OCI-LY3 (cell line): ENCODE measurements around the gene LGALS9C.
A peak's percentile ranks its signal among the peaks of the same experiment; 100 is the strongest.
"Not testable (repeated sequence)": the region's sequence is repeated elsewhere in the genome, so short reads cannot be mapped to it uniquely, and the experiment has no call there.

ENCODE experiments used
- H2AFZ ChIP-seq: fragments of 200-600, 300-600 bp; shearing (Covaris generic); 2 replicates; pipeline ENCODE4 v1.6.0; 2014; ENCODE audit warnings: antibody characterized with exemption, low read depth, low read length
- H3K27ac ChIP-seq: fragments of 200-600, 300-600 bp; sonication (generic); 2 replicates; pipeline ENCODE4 v1.5.1; 2014; ENCODE audit warnings: mild to moderate bottlenecking, low read length, moderate library complexity, mixed read lengths
- H3K27me3 ChIP-seq: fragments of 200-600, 300-600 bp; sonication (generic); 2 replicates; pipeline ENCODE4 v1.6.1; 2014; ENCODE audit warnings: low read depth, low read length, mixed read lengths
- H3K36me3 ChIP-seq: fragments of 200-600, 300-600 bp; sonication (generic); replicated peaks from 2 replicates; pipeline ENCODE3; 2014; ENCODE audit warnings: low read depth, low read length, mixed read lengths
- H3K4me1 ChIP-seq: fragments of 300-600, 200-600 bp; sonication (generic); 2 replicates; pipeline ENCODE4 v1.6.1; 2014; ENCODE audit warnings: low read length, mixed read lengths
- H3K4me2 ChIP-seq: fragments of 200-600, 300-600 bp; sonication (generic); 2 replicates; pipeline ENCODE4 v1.6.1; 2014; ENCODE audit warnings: low read length, mixed read lengths
- H3K4me3 ChIP-seq: fragments of 300-600, 200-600 bp; sonication (generic); 2 replicates; pipeline ENCODE4 v1.5.1; 2014; ENCODE audit warnings: antibody characterized with exemption, mild to moderate bottlenecking, low read length, moderate library complexity
- H3K79me2 ChIP-seq: fragments of 300-600, 200-600 bp; shearing (Covaris generic); 2 replicates; pipeline ENCODE4 v1.6.1; 2014; ENCODE audit warnings: mild to moderate bottlenecking, low read length, mixed read lengths
- H3K9ac ChIP-seq: fragments of 300-600, 200-600 bp; shearing (Covaris generic); 2 replicates; pipeline ENCODE4 v1.6.0; 2014; ENCODE audit warnings: mild to moderate bottlenecking, low read length, moderate library complexity
- H3K9me3 ChIP-seq: fragments of 200-600, 300-600 bp; shearing (Covaris generic); 2 replicates; pipeline ENCODE4 v1.6.1; 2014; ENCODE audit warnings: low read length, mixed read lengths; ENCODE audit not compliant: insufficient read depth
- H4K20me1 ChIP-seq: fragments of 200-600, 300-600 bp; sonication (generic); 2 replicates; pipeline ENCODE4 v1.6.1; 2016; ENCODE audit warnings: low read length, mixed read lengths; ENCODE audit not compliant: insufficient read depth

LGALS9C gene

GRCh38 chr17:18476508-18477308 is at the start of gene LGALS9C:
Gene LGALS9C (plus strand): TSS chr17:18476789. CDS start chr17:18476855, 66 bp downstream.
- not testable (repeated sequence) for H3K36me3 ChIP-seq, H3K9me3 ChIP-seq, H3K79me2 ChIP-seq, H3K27me3 ChIP-seq, H2AFZ ChIP-seq, H4K20me1 ChIP-seq
- Histone ChIP-seq H3K4me2 (peak within 1 kb of the TSS; percentile 100), H3K9ac (peak within 1 kb of the TSS; percentile 71; the same call in 1 of the 2 replicates), H3K4me3 (peak within 1 kb of the TSS; percentile 78), H3K27ac (peak within 1 kb of the TSS; percentile 67), H3K4me1 (peaks cover 21% of the 10 kb centered on the region)

GRCh38 chr17:18432206-18432605 is 44.4 kb upstream of the LGALS9C start:
- H3K9me3 ChIP-seq, H4K20me1 ChIP-seq, H2AFZ ChIP-seq, H3K27me3 ChIP-seq, H3K79me2 ChIP-seq, H3K9ac ChIP-seq, H3K36me3 ChIP-seq, H3K4me3 ChIP-seq, H3K4me2 ChIP-seq, H3K27ac ChIP-seq, H3K4me1 ChIP-seq: not testable (repeated sequence)

DNA sequence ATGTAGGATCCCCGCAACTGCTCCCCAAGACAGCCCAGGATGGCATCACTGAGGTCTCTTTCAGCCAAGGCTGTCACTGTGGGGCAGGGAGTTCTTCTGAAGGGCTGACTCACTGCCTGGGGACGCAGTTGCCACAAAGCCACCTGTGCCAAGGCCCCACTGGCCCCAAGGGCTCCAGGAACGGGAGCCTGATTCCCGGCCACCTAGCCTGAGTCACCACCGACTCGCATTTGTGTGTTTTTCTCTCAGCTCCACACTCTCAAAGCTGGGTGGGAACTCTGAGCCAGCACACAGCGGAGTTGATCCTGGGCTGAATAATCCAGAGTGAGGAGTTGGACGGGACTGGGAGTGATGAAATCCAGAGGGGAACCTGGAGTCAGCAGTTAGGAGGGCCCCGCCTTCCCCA is 37.1 kb upstream of the LGALS9C start:
- H3K79me2 ChIP-seq, H3K9me3 ChIP-seq, H3K4me3 ChIP-seq, H3K27me3 ChIP-seq, H3K27ac ChIP-seq, H3K4me2 ChIP-seq, H2AFZ ChIP-seq, H3K36me3 ChIP-seq, H3K9ac ChIP-seq, H4K20me1 ChIP-seq, H3K4me1 ChIP-seq: not testable (repeated sequence)

GRCh38 chr17:18442093-18442492 is 34.5 kb upstream of the LGALS9C start:
- not testable (repeated sequence) for H3K27ac ChIP-seq, H3K9me3 ChIP-seq, H3K4me3 ChIP-seq, H3K4me2 ChIP-seq, H3K36me3 ChIP-seq, H4K20me1 ChIP-seq, H3K4me1 ChIP-seq, H3K27me3 ChIP-seq, H3K9ac ChIP-seq, H2AFZ ChIP-seq, H3K79me2 ChIP-seq

GRCh38 chr17:18442532-18442931 is 34.1 kb upstream of the LGALS9C start:
- not testable (repeated sequence) for H3K36me3 ChIP-seq, H3K27me3 ChIP-seq, H2AFZ ChIP-seq, H3K4me2 ChIP-seq, H3K27ac ChIP-seq, H3K4me3 ChIP-seq, H3K79me2 ChIP-seq, H3K4me1 ChIP-seq, H4K20me1 ChIP-seq, H3K9ac ChIP-seq, H3K9me3 ChIP-seq

- not testable (repeated sequence) for H3K4me3 ChIP-seq, H3K36me3 ChIP-seq, H4K20me1 ChIP-seq, H3K79me2 ChIP-seq, H3K9ac ChIP-seq, H3K27ac ChIP-seq, H3K4me2 ChIP-seq, H2AFZ ChIP-seq, H3K9me3 ChIP-seq, H3K27me3 ChIP-seq, H3K4me1 ChIP-seq
Observed at GRCh38 chr17:18447476-18448205, 28.9 kb upstream of the LGALS9C start.

GRCh38 chr17:18448311-18448710 is 28.3 kb upstream of the LGALS9C start:
- not testable (repeated sequence) for H3K27me3 ChIP-seq, H3K27ac ChIP-seq, H3K4me2 ChIP-seq, H3K9me3 ChIP-seq, H3K4me3 ChIP-seq, H3K4me1 ChIP-seq, H3K36me3 ChIP-seq, H3K79me2 ChIP-seq, H4K20me1 ChIP-seq, H3K9ac ChIP-seq, H2AFZ ChIP-seq

DNA sequence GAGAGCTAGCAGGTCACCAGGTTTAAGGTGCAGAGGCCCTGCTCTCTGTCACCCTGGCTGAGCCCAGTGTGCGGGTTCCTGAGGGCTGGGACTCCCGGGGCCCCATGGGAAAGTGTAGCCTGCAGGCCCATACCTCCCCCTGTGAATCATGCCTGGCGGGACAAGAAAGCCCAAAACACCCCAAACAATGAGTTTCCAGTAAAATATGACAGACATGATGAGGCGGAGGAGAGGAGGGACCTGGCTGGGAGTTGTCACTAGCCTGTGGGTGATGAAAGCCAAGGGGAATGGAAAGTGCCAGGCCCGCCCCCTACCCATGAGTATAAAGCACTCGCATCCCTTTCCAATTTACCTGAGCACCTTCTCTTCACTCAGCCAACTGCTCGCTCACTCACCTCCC is 26.8 kb upstream of the LGALS9C start:
- not testable (repeated sequence) for H3K4me2 ChIP-seq, H3K36me3 ChIP-seq, H3K9me3 ChIP-seq, H3K4me3 ChIP-seq, H4K20me1 ChIP-seq, H3K27ac ChIP-seq, H3K79me2 ChIP-seq, H3K9ac ChIP-seq, H3K4me1 ChIP-seq, H2AFZ ChIP-seq, H3K27me3 ChIP-seq

DNA sequence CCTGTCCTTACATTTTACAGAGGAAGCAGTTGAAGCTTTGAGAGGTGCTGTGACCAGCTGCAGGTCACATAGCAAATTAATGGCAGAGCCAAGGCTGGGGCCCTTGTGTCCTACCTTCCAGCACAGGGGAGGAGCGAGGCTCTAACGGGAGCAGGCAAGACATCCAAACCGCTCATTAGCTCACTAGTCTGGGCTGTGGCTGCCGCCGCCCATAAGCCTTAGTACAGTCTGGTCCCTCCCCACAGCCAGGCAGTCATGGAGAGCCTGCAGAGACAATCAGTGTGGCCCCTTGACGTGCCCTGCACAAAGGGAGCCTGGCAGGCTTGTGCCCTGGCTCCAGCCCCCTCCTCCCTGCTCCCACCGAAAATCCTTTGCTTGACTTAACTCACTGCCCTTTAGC is 25.6 kb upstream of the LGALS9C start:
- not testable (repeated sequence) for H3K4me3 ChIP-seq, H3K27me3 ChIP-seq, H4K20me1 ChIP-seq, H3K79me2 ChIP-seq, H2AFZ ChIP-seq, H3K36me3 ChIP-seq, H3K9me3 ChIP-seq, H3K4me2 ChIP-seq, H3K27ac ChIP-seq, H3K9ac ChIP-seq, H3K4me1 ChIP-seq
